HG03571 (cell line): Measurements from ENCODE around the gene SNRPA.
"Not testable (repeated sequence)": the region's sequence is repeated elsewhere in the genome, so short reads cannot be mapped to it uniquely, and the experiment has no call there.

Experiments used
- ATAC-seq: cut with Tn5 transposase; IDR thresholded peaks from one replicate; pipeline ENCODE4 v1.9.1; 2021; ENCODE audit not compliant: unreplicated experiment

SNRPA gene

DNA sequence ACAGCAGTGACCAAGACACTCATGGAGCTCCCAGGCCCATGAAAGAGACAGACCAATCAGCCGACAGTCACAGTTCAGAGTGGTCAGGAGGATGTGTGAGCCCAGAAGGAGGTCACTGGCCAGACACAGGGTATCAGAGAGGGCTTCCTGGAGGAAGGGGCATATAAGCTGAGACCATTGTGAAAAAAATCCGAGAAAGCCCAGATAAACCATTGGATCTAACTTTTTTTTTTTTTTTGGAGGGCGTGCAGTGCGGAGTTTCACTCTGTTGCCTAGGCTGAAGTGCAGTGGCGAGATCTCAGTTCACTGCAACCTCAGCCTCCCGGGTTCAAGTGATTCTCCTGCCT, 29.9 kb upstream of the SNRPA start:
- ATAC-seq: no peak

DNA sequence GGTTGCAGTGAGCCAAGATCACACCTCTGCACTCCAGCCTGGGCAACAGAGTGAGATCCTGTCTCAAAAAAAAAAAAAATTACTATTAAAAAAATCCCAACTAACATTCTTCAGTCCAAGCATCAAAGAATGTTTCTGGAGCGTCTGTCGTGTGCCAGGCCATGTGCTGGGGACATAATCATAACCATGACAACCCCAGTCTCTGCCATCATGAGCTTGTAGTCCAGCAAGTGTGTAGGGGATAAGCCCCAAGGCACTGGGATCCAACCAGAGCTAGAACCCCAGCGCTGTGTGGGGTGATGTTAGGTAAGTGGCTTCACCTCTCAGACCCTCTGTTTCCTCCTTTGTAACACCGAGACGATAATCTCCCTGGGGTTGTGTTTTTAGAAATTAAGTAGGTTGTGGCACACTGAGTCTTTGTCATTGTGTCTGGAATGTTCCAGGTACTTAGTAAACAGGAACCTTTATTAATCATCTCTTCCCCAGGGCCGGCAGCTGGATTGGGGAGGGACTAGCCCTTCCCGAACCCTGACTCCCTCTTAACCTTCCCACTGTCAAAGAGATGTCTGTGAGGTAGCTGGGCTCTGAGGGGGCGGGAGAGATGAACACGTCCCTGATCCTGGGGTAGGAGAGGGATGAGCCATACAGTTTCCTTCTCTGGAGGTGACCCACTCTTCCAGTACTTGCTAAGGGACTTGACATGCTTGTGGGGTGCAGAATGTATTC, 28.9 kb upstream of the SNRPA start:
- no peak for ATAC-seq

GRCh38 chr19:40723661-40724254, 27.2 kb upstream of the SNRPA start:
- no peak for ATAC-seq

- no peak for ATAC-seq
These were observed 26.7 kb upstream of the SNRPA start for GRCh38 chr19:40724315-40724714.

- ATAC-seq: no peak
These were observed 26.1 kb upstream of the SNRPA start for GRCh38 chr19:40724855-40725254.

DNA sequence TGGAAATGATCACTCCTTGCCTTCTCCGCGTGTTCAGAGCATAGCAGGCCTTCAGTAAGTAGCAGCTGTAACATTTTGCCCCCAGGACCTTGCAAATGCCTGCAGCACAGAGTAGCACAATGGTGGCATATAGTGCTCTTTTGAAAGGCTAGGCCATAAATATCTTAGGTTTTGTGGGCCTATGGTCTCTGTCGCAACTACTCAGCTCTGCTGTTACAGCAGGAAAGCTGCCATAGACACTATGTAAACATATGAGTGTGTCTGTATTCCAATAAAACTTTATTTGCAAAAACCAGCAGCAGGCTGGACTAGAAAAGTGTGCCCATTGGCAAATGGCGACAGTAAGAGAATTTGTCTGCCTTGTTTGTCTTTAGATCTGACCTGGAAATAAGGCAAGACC, 24.7 kb upstream of the SNRPA start:
- no peak for ATAC-seq

DNA sequence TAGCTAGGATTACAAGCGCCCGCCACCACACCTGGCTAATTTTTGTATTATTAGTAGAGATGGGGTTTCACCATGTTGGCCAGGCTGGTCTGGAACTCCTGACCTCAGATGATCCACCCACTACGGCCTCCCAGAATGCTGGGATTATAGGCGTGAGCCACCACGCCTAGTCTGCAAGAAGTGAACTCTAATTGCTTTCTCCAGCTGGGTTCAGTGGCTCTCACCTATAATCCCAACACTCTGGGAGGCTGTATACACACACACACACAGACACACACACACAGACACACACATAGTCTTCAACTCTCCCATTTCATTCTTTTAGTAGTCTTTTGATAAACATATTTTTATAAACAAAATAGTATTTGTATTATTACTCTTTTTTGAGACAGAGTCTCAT, 20.9 kb upstream of the SNRPA start:
- not testable (repeated sequence) for ATAC-seq

DNA sequence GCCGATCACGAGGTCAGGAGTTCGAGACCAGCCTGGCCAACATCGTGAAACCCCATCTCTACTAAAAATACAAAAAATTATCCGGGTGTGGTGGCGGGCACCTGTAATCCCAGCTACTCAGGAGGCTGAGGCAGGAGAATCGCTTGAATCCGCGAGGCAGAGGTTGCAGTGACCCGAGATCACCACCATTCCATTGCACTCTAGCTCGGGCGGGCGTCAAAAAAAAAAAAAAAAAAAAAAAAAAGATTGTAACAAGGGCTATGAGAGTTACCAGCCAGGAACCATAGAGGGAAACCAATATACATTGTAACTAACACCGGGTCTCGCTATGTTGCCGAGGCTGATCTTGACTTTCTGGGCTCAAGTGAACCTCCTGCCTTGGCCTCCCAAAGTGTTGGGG, 18.7 kb upstream of the SNRPA start:
- not testable (repeated sequence) for ATAC-seq

GRCh38 chr19:40733149-40733548, 17.9 kb upstream of the SNRPA start:
- no peak for ATAC-seq

DNA sequence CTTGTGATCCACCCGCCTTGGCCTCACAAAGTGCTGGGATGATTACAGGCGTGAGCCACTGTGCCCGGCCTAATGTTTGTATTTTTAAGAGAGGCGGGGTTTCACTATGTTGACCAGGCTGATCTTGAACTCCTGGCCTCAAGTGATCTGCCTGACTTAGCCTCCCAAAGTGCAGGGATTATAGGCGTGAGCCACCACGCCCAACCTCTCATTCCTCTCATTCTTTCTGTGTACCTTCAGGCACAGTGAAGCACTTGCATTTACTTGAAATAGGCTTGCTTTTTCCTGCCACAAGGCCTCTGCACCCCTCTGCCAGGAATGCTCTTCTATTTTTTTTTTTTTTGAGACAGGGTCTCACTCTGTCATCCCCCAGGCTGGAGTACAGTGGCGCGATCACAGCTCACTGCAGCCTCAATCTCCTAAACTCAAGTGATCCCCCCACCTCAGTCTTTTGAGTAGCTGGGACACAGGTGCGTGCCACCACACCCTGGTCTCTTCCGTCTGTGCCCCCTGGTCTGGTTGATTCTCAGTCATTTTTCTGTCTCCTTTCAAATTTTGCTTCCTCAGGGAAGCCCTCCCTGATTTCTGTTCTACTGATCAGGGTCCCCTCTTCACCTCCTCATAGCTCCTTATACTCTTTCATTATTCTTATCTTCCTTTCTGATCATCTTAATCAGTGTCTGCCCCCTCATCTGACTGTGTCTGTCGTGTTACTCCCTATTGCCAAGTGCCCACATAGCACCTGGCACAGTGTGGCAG, 15.8 kb upstream of the SNRPA start:
- ATAC-seq: no peak

DNA sequence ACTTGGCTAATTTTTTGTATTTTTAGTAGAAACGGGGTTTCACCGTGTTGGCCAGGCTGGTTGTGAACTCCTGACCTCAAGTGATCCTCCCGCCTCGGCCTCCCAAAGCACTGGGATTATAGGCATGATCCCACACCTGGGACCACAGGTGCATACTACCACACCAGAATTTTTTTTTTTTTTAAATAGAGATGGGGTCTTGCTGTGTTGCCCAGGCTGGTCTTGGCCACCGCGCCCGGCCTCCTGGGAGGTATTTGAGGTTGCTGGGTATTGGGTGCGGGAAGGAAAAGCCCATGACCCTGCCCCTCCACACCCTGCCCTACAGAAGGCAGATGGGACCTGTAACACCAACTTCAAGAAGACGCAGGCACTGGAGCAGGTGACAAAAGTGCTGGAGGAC, 14.3 kb upstream of the SNRPA start:
- ATAC-seq: no peak

GRCh38 chr19:40737102-40737644, 13.8 kb upstream of the SNRPA start:
- no peak for ATAC-seq

GRCh38 chr19:40739030-40739839, 11.8 kb upstream of the SNRPA start:
- no peak for ATAC-seq

- ATAC-seq: no peak
These were observed 10.9 kb upstream of the SNRPA start for GRCh38 chr19:40739871-40740703.

GRCh38 chr19:40740747-40741146, 10.3 kb upstream of the SNRPA start:
- ATAC-seq: no peak

GRCh38 chr19:40741527-40742390, 9.2 kb upstream of the SNRPA start:
- no peak for ATAC-seq

DNA sequence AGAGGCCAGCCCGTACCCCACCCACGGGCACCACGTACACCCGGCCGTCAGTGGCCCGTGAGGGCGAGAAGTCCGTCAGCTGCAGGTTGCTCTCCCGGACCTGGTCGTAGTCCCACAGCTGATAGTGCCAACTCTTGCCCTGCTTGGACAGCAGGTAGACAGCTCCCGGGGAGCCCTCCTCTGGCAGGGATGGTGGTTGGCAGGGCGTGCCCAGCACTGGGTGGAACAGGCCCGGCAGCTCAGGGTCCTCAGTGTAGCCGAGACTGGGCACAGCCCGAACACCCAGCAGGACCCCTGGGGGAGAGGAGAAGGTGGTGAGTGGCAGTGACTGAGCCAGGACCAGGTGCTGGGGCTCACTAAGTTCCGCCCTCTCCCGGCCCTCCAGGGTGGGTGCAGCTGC, 8.5 kb upstream of the SNRPA start:
- ATAC-seq: no peak

- ATAC-seq: no peak
These were observed 8.1 kb upstream of the SNRPA start for GRCh38 chr19:40742886-40743285.

- ATAC-seq: no peak
These were observed 7.1 kb upstream of the SNRPA start for GRCh38 chr19:40743926-40744325.
